Tongue (tissue), 2 donors: ENCODE results near the gene RAB28. TPM values are rescaled to one million over a fixed set of nuclear protein-coding genes. Genes with fewer than 3 reads are reported as not detected.

Source experiments
- DNase-seq: peaks from one replicate; pipeline ENCODE4 v3.0.0-alpha.2; 2015
- total RNA-seq: library from RNA; depleted of rRNA; stranded (reverse); fragments of >200 nt; gene quantifications from one replicate; pipeline ENCODE4 v1.2.3, GENCODE V29; 2014

Gene RAB28
- total RNA-seq, 1 donor from 2014 or later, result 18.4 TPM

- DNase-seq, result no peak
Measured at GRCh38 chr4:13509442-13509841, 25.3 kb upstream of the RAB28 start.

GRCh38 chr4:13504374-13504773 lies 20.2 kb upstream of the RAB28 start:
- no peak for DNase-seq

DNA sequence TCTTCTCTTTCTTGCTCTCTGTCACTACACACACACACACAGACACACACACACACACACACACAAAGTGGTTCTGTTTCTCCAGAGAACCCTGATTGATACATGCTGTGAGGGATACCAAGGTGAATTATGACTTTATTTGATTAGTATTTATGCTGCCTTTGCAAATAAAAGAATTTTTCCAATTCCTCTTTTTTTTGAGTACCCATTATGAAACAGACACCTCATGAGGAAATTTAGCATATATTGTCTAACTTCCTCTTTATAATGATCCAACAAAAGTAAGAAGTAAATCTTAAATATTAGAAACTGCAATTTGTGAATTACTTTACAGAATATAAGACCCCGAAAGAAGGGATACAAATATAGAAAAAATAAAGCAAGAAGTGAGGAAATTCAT lies 14.3 kb upstream of the RAB28 start:
- DNase-seq, result no peak

- no peak for DNase-seq
Measured at GRCh38 chr4:13496605-13497004, 12.5 kb upstream of the RAB28 start.

DNA sequence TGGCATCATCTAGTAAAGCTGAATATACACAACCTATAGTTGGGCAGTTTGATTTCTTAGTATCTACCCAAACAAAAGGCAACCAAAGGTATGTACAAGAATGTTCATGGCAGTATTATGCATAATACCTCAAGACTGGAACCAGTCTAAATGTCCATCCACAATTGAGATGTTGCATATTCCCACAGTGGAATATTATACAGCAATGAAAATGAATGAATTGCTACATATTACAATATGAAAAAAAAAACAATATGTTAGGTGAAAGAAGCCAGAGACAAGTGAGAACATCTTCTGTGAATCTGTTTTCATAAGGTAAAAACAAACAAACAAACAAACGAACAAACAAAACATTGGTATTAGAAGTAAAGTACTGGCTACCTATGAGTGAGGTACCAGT lies 11.6 kb upstream of the RAB28 start:
- no peak for DNase-seq

- no peak for DNase-seq
Measured at GRCh38 chr4:13493793-13494192, 9.7 kb upstream of the RAB28 start.

GRCh38 chr4:13492747-13493146 lies 8.6 kb upstream of the RAB28 start:
- DNase-seq, result no peak

- DNase-seq, result peak; percentile 58
Measured at GRCh38 chr4:13484749-13485221, 645 bp upstream of the RAB28 start.

DNA sequence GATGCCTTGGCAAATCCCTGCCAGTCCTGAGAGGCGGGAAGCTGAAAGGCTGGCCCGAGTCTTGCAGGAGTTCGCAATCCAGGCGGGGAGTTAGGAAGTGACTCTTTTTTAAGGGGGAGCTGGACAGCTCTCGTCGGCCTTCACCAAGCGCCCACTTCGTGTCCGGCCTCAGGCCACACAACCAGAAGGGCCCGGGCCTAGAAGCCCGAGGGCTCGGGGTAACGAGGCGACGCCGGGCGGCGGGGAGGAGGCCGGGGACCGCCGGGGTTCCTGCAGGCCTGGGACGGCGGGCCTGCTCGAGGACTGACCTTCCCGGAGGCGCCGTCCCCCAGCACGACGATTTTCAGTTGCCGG lies 395 bp downstream of the RAB28 start:
- peak; percentile 74 for DNase-seq

- peak; percentile 21 for DNase-seq
Measured at GRCh38 chr4:13483136-13483767, 888 bp downstream of the RAB28 start.

- no peak for DNase-seq
Measured at GRCh38 chr4:13481569-13481968, 2.6 kb downstream of the RAB28 start.

- no peak for DNase-seq
Measured at GRCh38 chr4:13478707-13479106, 5.4 kb downstream of the RAB28 start.

DNA sequence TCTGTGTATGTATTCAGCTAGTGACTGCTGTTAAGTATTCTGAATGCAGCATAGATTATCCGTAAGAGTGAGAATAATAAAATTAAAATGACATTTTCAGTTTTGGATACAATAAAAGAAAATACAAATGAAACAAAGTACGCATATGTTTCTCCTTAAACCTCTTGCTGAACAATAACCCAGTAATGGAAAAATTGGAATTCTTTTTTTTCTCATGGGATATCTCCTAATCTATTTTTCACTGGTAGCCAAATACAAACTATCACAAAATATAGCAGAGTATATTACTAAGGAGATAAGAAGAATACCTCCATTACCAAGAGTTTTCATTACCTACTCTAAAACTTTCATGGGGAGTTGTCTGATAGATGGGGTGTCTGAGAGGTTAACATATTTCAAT lies 6.0 kb downstream of the RAB28 start:
- no peak for DNase-seq

DNA sequence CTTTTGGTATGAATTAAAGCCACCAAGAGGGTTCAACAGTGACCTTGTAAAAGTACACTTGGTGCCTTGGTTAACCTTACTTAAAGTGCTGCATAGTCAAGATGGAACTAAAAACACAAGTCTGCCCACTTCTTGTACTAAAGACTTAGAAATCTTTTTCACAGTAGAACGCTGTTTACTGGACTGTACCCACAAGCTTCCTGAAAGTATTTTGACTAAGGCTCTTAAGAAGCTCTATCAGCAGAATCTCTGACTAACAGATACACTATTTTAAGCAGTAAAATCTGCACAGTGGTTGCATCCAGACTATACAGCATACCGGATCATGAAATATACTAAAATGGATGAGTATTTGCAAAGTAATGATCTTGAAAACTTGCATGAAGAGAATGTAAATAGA lies 7.2 kb downstream of the RAB28 start:
- no peak for DNase-seq

- no peak for DNase-seq
Measured at GRCh38 chr4:13476152-13476551, 8.0 kb downstream of the RAB28 start.

DNA sequence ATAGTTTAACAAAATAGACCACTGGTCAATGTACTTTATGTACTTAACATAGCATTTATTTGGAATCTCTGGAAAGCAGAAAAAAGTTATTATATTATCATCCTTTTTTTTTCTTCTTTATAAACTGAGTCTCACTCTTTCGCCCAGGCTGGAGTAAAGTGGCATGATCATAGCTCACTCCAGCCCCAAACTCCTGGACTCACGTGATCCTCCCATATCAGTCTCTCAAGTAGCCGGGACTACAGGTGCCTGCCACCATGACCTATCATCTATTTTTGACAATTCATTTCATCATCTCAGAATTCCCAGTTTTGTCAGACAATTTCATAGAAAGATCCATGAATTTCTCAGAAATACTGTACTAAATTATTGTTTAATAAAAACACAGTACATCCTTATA lies 12.7 kb downstream of the RAB28 start:
- no peak for DNase-seq

GRCh38 chr4:13470379-13470778 lies 13.8 kb downstream of the RAB28 start:
- DNase-seq, result no peak

- DNase-seq, result no peak
Measured at GRCh38 chr4:13464973-13465372, 19.2 kb downstream of the RAB28 start.

DNA sequence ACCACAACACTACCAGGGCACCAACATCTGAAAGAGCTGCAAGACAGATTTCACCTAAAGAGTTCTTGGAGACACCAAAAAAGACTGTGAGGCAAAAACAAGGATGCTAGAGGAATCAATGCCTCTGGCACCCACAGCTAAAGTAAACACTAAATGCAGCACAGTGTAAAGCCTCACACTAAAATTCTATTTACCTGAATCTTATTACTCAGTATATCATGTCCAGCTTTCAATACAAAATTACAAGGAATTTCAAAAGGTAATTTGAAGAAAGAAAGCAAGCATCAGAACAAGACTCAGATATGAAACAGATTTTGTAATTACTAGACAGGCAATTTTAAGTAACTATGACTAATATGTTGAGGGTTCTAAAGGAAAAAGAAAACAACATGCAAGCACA lies 19.6 kb downstream of the RAB28 start:
- DNase-seq, result no peak

- DNase-seq, result no peak
Measured at GRCh38 chr4:13461191-13461905, 22.8 kb downstream of the RAB28 start.

- no peak for DNase-seq
Measured at GRCh38 chr4:13455411-13455810, 28.7 kb downstream of the RAB28 start.

DNA sequence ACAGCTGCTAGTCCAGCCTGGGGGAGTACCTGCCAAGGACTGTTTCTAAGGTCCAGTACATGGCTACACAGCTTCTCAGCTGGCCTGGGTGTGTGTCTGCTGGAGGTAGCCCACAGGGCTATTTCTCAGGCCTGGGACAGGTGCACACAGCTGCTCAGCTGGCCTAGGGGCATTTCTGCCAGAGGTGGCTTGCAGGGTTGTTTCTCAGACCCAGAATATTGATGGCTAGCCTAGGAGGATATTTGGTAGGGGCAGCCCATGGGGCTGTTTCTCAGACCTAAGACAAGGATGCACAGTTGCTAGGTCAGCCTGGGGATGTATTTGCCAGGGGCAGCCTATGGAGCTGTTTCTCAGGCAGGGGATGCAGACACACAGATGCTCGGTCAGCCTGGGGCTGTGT lies 29.4 kb downstream of the RAB28 start:
- no peak for DNase-seq

DNA sequence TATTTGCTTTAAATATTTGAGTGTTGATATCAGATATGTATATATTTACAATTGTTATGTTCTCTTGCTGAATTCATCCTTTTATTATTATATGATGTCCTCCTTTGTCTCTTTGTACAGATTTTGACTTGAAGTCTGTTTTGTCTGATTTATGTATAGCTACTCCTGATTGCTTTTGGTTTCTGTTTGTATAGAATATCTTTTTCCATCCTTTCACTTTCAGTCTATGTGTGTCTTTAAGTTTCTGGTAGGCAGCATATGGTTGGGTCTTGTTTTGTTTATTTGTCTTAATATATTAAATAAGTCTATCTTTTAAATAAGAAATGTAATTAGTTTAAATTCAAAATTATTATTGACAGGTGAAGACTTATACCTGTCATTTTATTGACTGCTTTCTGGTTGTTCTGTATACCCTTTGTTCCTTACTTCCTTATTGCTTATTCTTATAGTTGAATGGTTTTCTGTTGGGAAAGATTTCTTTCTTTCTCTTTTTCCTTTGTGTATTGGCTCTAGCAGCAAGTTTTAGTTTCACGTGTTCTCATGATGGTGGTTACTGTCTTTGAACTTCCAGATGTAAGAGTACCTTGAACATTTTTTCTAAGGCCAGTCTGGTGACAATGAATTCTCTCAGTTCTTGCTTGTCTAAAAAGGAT lies 31.1 kb downstream of the RAB28 start:
- no peak for DNase-seq

DNA sequence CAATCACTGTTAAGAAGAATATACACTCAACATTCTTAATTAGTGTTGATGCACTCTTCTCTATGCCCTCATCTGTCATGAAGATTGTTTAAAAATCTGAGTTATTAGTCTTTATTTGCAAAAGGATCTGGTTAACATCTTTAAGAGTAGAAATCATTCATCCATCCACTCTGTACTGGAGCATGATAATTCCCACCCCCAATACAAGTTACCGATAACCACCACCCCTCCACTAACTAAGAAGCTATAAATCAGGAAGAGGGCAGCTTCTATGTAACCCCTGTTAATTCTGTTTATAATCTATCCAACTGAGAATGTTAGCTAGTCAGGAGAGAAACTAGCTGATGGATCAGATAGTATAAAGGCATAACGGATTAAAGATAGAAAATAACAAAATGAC lies 34.5 kb downstream of the RAB28 start:
- no peak for DNase-seq
